Gastrocnemius medialis (tissue), 4 donors: Measurements from ENCODE around the gene TMEM217. TPM values are rescaled to one million over a fixed set of nuclear protein-coding genes. Genes with fewer than 3 reads are reported as not detected.
"Not testable (repeated sequence)": the region's sequence is repeated elsewhere in the genome, so short reads cannot be mapped to it uniquely, and the experiment has no call there.

Source experiments
- ATAC-seq, 2 donors: fragments of 150-250 bp; one replicate each; pipeline ENCODE4 v1.9.1; 2016
- DNase-seq, 2 donors: peaks; one replicate each; pipeline ENCODE4 v3.0.0-alpha.2; 2019
- H3K27ac ChIP-seq, 4 donors: fragments of 200-600 bp; sonication (generic); 1 replicate in 1 of 4; 2 replicates in 3 of 4; pipeline ENCODE4 v1.5.1; 2016 to 2018; ENCODE audit warnings: mild to moderate bottlenecking in 2 of 4, moderate library complexity in 1 of 4
- H3K27me3 ChIP-seq, 3 donors: fragments of 200-600 bp; sonication (generic) in 2 of 3; 1 replicate in 1 of 3; 2 replicates in 2 of 3; pipeline versions ENCODE4 v1.5.1 to v1.6.0; 2016 to 2019; ENCODE audit warnings: mild to moderate bottlenecking in 1 of 3, moderate library complexity in 1 of 3
- H3K36me3 ChIP-seq, 2 donors: fragments of 200-600 bp; sonication (generic) in 1 of 2; one replicate each; pipeline ENCODE4 v1.5.1; 2017 to 2018
- H3K4me1 ChIP-seq, 2 donors: fragments of 200-600 bp; sonication (generic) in 1 of 2; one replicate each; pipeline ENCODE4 v1.5.1; 2016 to 2017; ENCODE audit warnings: mild to moderate bottlenecking in 2 of 2
- H3K4me3 ChIP-seq, 4 donors: fragments of 200-600 bp; sonication (generic) in 3 of 4; 1 replicate in 1 of 4; 2 replicates in 3 of 4; pipeline ENCODE4 v1.5.1; 2016 to 2019; ENCODE audit warnings: mild to moderate bottlenecking in 2 of 4
- H3K9me3 ChIP-seq, 3 donors: fragments of 200-600 bp; sonication (generic) in 2 of 3; 1 replicate in 1 of 3; 2 replicates in 2 of 3; pipeline ENCODE4 v1.5.1; 2016 to 2019
- CTCF ChIP-seq, 5 experiments: fragments of 450-650 bp in 3 of 5; fragments of 200-600 bp in 2 of 5; sonication (generic) in 2 of 5; IDR thresholded peaks in 4 of 5; conservative IDR thresholded peaks in 1 of 5; 1 replicate in 4 of 5; 2 replicates in 1 of 5; pipeline ENCODE4 v1.5.1; 2016 to 2019; ENCODE audit warnings: antibody characterized with exemption in 5 of 5, mild to moderate bottlenecking in 3 of 5, moderate library complexity in 3 of 5
- POLR2A ChIP-seq, 2 donors: fragments of 450-650 bp; IDR thresholded peaks; one replicate each; pipeline ENCODE4 v1.6.1; 2017; ENCODE audit warnings: antibody characterized with exemption in 2 of 2, mild to moderate bottlenecking in 2 of 2, moderate library complexity in 2 of 2
- in situ Hi-C, 4 donors: fragments of 200-750 bp; cut with MboI; loops; one replicate each; pipeline versions ENCODE4 v1.15.0 to v1.8.0; 2017; ENCODE audit warnings: low sequenced_read_pairs in 4 of 4
- intact Hi-C: fragments of 100-400 bp; cut with DNase I; formaldehyde crosslinking; loops from one replicate; pipeline ENCODE4 v1.15.1; 2023; ENCODE audit warnings: low total_unique reads
- total RNA-seq, 4 donors: library from RNA; depleted of rRNA; stranded (reverse); fragments of >200 nt; gene quantifications; one replicate each; pipeline versions ENCODE4 v1.1.0 to v1.2.3, GENCODE V29; 2016

Gene TMEM217
- total RNA-seq, result under 1 TPM in 1 of 4 donors, not detected in 3; 0.22 TPM

- TF ChIP-seq CTCF (IDR thresholded peaks at IDR 0.05 in 4 of 5, conservative IDR thresholded peaks at IDR 0.05 in 1 of 5), result no peak
- peak; percentile 71 to 80 for TF ChIP-seq POLR2A (IDR thresholded peaks at IDR 0.05)
- Histone ChIP-seq H3K27ac (peak within 1 kb of the TSS; percentile 87 to 94 (median 92)), H3K4me3 (peak within 1 kb of the TSS; percentile 81 to 98 (median 86)), H3K27me3 (no peaks in the 10 kb centered on the region), H3K36me3 (no peaks in the 10 kb centered on the region), H3K9me3 (no peaks in the 10 kb centered on the region), H3K4me1 (peaks cover 29 to 41% of the 10 kb centered on the region in 2 donors)
- peak; percentile 98 for ATAC-seq
- in situ Hi-C loops (no loop called here), intact Hi-C loops (no loop called here)
- DNase-seq, result peak; percentile 96 to 97
Measured at GRCh38 chr6:37257634-37258404, at the start of gene TMEM217, which contains the start of gene TBC1D22B. TSS of gene TMEM217 (minus strand) at chr6:37258144. CDS start at chr6:37219030, 39,114 bp downstream. TSS of gene TBC1D22B (plus strand) at chr6:37257772. CDS start at chr6:37257918, 146 bp downstream.

- DNase-seq, H3K27ac ChIP-seq, ATAC-seq, H3K27me3 ChIP-seq, H3K9me3 ChIP-seq, H3K4me3 ChIP-seq, in situ Hi-C loops: not testable (repeated sequence)
- Histone ChIP-seq H3K4me1 (peaks cover 8 to 14% of the 10 kb centered on the region in 2 donors), H3K36me3 (peaks cover 4 to 16% of the 10 kb centered on the region in 2 donors)
- intact Hi-C loops, result loop anchor here (5.0 kb wide), 1 partner anchor 125 kb away; the partner anchor contains the start of gene CMTR1
Measured at GRCh38 chr6:37307484-37307883, 49.5 kb upstream of the TMEM217 start.

- Histone ChIP-seq H3K4me3 (no peak overlapping the region), H3K4me1 (peaks cover 8 to 14% of the 10 kb centered on the region in 2 donors), H3K9me3 (no peaks in the 10 kb centered on the region), H3K27ac (no peak overlapping the region), H3K27me3 (no peaks in the 10 kb centered on the region), H3K36me3 (peaks cover 4 to 17% of the 10 kb centered on the region in 2 donors)
- no peak for DNase-seq
- ATAC-seq, result no peak
- in situ Hi-C loops (no loop called here), intact Hi-C loops (loop anchor here (5.0 kb wide), 1 partner anchor 126 kb away; the partner anchor contains the start of gene CMTR1)
- TF ChIP-seq POLR2A (IDR thresholded peaks at IDR 0.05) (no peak), CTCF (IDR thresholded peaks at IDR 0.05 in 4 of 5, conservative IDR thresholded peaks at IDR 0.05 in 1 of 5) (no peak)
Measured at GRCh38 chr6:37306624-37307222, 48.8 kb upstream of the TMEM217 start.

- Histone ChIP-seq H3K9me3 (no peaks in the 10 kb centered on the region), H3K4me3 (no peak overlapping the region), H3K36me3 (peaks cover 4 to 17% of the 10 kb centered on the region in 2 donors), H3K27ac (no peak overlapping the region), H3K27me3 (no peaks in the 10 kb centered on the region), H3K4me1 (peaks cover 8 to 14% of the 10 kb centered on the region in 2 donors)
- in situ Hi-C loops, result no loop called here
- no peak for DNase-seq
- ATAC-seq, result peak in 1 of 2 donors; percentile 24
- intact Hi-C loops, result loop anchor here (5.0 kb wide), 1 partner anchor 126 kb away; the partner anchor contains the start of gene CMTR1
- TF ChIP-seq CTCF (IDR thresholded peaks at IDR 0.05 in 4 of 5, conservative IDR thresholded peaks at IDR 0.05 in 1 of 5) (no peak), POLR2A (IDR thresholded peaks at IDR 0.05) (no peak)
Measured at GRCh38 chr6:37305841-37306425, 48.0 kb upstream of the TMEM217 start.
